GM20000 (cell line): Measurements from ENCODE around the gene ZNF469.

Source experiments
- DNase-seq: peaks from one replicate; pipeline ENCODE4 v3.0.0; 2012; ENCODE audit warnings: low spot score
- TF ChIP-seq, protein P1 (sequence below): IDR thresholded peaks from 2 replicates; pipeline ENCODE4 v1.5.1; 2012; ENCODE audit warnings: mild to moderate bottlenecking, control low read depth; ENCODE audit errors: extremely low read depth, missing control alignments

The ZNF469 gene

DNA sequence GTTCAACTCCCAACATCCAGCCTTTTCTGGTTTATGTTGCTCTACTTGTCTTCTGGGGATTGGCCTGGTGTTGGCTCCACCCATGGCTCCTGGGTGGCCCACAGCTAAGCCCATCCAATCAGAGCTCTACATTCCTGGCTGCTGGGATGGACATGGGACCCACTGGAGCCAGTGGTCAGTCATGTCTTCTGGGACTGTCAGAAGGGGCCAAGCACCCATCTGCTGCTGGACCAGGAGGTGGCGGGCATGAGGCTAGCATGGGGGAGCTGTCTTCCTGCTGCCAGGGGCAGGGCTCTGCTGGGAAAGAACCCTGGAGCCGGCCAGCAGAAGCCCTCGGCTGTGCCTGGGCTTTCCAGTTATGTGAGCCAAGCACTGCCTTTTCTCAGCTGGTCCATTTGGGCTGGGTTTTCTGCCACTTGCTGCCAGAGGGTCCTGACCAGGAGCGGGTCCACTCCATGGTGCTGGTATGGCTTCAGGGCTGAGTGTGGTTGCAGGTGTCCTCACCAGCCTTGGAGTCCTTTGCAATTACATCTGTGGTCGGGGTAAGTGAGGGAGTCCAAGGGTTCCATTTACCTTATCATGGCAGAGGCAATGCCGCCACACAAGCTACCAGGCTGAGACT, 17.4 kb upstream of the ZNF469 start:
- TF ChIP-seq, protein P1, sequence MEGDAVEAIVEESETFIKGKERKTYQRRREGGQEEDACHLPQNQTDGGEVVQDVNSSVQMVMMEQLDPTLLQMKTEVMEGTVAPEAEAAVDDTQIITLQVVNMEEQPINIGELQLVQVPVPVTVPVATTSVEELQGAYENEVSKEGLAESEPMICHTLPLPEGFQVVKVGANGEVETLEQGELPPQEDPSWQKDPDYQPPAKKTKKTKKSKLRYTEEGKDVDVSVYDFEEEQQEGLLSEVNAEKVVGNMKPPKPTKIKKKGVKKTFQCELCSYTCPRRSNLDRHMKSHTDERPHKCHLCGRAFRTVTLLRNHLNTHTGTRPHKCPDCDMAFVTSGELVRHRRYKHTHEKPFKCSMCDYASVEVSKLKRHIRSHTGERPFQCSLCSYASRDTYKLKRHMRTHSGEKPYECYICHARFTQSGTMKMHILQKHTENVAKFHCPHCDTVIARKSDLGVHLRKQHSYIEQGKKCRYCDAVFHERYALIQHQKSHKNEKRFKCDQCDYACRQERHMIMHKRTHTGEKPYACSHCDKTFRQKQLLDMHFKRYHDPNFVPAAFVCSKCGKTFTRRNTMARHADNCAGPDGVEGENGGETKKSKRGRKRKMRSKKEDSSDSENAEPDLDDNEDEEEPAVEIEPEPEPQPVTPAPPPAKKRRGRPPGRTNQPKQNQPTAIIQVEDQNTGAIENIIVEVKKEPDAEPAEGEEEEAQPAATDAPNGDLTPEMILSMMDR = no peak
- no peak for DNase-seq

DNA sequence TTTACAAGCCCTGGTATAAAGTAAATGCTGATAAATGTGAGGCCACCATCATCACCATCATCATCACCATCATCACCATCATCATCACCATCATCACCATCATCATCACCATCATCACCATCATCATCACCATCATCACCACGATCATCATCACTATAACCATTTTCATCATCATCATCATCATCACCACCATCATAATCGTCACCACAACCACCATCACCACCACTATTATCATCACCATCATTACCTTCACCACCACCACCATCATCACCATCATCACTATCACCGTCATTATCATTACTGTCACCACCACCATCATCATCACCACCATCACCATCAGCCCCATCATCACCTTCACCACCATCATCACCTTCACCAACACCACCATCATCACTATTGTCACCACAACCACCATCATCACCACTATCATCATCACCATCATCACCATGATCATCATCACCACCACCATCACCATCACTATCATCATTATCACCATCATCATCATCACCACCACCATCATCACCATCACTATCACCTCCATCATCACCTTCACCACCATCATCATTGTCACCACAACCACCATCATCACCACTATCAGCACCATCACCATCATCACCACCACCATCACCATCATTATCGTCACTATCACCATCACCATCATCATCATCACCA, 16.6 kb upstream of the ZNF469 start:
- TF ChIP-seq, protein P1 = no peak
- no peak for DNase-seq

DNA sequence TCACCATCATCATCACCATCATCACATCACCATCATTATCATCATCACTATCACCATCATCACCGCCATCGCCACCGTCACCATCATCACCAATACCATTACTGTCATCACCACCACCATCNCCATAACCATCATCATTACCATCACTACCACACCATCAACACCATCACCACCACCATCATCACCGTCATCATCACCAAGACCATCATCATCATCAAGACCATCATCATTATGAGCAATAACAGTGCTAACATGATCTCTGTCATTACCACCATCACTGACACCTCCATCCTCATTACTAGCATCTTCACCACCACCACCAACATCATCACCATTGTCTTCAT, 16.1 kb upstream of the ZNF469 start:
- TF ChIP-seq, protein P1 = no peak
- no peak for DNase-seq

DNA sequence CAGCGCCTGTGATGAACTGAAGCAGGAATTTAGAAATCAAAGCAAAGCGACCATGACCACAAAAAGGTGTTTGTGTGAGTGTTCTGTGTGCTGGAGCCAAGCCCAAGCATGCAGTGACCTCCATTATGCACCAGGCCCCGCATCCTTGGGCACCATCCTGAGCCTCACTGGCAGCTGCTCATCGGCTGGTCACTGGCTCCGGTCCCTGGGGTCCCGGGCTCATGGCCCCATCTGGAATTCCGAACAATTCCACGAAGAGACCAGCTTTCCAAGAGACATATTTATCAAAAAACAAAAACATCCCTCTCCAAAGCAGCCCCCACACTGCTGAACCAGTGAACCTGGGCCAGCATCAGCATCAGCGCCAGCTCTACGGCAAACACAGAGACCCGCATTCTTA, 15.2 kb upstream of the ZNF469 start:
- DNase-seq = no peak
- TF ChIP-seq, protein P1 = no peak

DNA sequence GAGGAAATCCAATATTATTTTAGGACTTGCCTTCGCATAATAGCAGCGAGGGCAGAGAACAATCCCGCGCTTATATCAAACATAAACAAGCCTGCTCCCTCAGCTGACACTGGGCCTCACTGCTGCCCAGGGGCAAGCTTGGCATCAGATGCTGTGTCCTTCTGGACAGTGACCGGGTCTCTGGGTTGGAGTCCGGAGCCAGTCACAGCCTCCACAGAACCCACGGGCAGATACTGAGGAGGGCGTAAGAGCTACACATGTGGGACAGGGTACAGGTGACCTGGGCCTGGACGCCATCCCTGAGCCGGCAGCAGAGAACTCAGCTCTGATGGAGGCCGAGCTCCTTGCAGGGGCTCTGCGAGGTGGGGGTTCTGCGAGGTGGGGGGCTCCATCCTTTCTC, 14.7 kb upstream of the ZNF469 start:
- no peak for DNase-seq
- TF ChIP-seq, protein P1 = no peak

DNA sequence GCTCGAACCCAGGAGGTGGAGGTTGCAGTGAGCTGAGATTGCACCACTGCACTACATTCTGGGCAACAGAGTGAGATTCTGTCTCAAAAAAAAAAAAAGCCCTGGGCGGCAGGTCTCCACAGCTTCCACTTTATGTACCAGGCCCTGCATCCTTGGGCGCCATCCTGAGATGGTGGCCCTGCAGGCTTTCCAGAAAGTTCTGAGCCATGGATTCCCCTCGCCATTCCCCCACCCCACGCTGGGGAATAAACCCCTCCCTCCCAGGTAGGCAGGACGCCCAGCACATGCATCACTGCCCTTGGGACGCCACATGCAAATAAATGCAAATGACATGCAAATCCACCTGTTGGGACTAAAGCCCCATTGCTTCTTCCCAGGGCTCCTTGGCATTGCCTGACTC, 13.8 kb upstream of the ZNF469 start:
- TF ChIP-seq, protein P1 = no peak
- no peak for DNase-seq

DNA sequence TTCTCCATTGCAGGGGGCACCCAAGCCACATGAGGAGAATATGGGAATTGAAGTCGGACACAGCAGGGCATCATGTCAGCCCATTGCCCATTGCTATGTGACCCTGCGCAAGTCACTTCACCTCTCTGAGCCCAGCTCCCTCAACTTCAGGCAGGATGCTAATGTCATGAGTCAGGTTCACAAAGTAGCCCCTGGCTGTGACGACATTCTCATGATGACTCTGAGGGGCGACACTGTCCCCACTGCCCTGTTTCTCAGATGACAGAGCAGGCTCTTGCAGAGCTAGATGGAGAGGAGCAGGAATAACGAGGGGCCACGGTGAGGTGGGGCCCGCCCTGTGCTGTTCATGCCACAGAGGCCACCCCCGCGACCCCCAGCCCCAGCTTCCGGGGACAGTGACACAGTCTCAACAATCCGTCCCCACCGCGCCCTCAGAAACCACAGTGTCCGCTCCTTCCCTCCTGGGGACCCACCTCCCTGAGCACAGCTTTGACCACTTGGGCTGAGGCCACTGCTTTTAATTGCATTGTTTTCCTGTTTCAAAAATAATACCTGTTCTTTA, 13.2 kb upstream of the ZNF469 start:
- TF ChIP-seq, protein P1 = no peak

More for the DNA sequence above, 13.2 kb upstream of the ZNF469 start:
- no peak for DNase-seq
